CD14-positive monocyte (primary cell): ENCODE data around the gene DNAH3. TPM values are rescaled to one million over a fixed set of nuclear protein-coding genes. Genes with fewer than 3 reads are reported as not detected.

Experiments
- DNase-seq, 3 donors: peaks; one replicate each; pipeline ENCODE4 v3.0.0-alpha.2; 2011 to 2022
- H2AFZ ChIP-seq: 2 replicates; pipeline ENCODE4 v1.6.0; 2012; ENCODE audit warnings: mild to moderate bottlenecking, low read depth, low read length, inconsistent platforms; ENCODE audit not compliant: insufficient read depth, poor library complexity, severe bottlenecking
- H3K27ac ChIP-seq, 2 donors: 1 replicate in 1 of 2; 2 replicates in 1 of 2; pipeline ENCODE4 v1.5.1; 2012 to 2013; ENCODE audit warnings: low read length in 2 of 2, control low read depth in 1 of 2, inconsistent platforms in 1 of 2, low read depth in 1 of 2, mild to moderate bottlenecking in 1 of 2
- H3K27me3 ChIP-seq, 2 donors: one replicate each; pipeline versions ENCODE4 v1.6.0 to v1.6.1; 2011 to 2013; ENCODE audit warnings: low read length in 2 of 2; ENCODE audit not compliant: control insufficient read depth in 2 of 2, insufficient read depth in 2 of 2
- H3K36me3 ChIP-seq, 2 donors: replicated peaks in 1 of 2; 1 replicate in 1 of 2; 2 replicates in 1 of 2; pipeline versions ENCODE4 v1.5.1 to v1.6.1; 2012 to 2013; ENCODE audit warnings: low read length in 2 of 2, control low read depth in 1 of 2, inconsistent platforms in 1 of 2, mild to moderate bottlenecking in 1 of 2; ENCODE audit not compliant: insufficient read depth in 2 of 2, control insufficient read depth in 1 of 2
- H3K4me1 ChIP-seq, 2 donors: 1 replicate in 1 of 2; 2 replicates in 1 of 2; pipeline versions ENCODE4 v1.5.1 to v1.6.1; 2012 to 2013; ENCODE audit warnings: low read length in 2 of 2, control low read depth in 1 of 2, inconsistent platforms in 1 of 2, mild to moderate bottlenecking in 1 of 2, moderate library complexity in 1 of 2; ENCODE audit not compliant: insufficient read depth in 2 of 2, control insufficient read depth in 1 of 2
- H3K4me2 ChIP-seq: replicated peaks from 2 replicates; pipeline ENCODE3; 2012; ENCODE audit warnings: low read length, moderate library complexity, mild to moderate bottlenecking; ENCODE audit not compliant: poor library complexity, severe bottlenecking; ENCODE audit errors: extremely low read depth
- H3K4me3 ChIP-seq, 3 experiments: fragments of 200-600 bp in 1 of 3; sonication (generic) in 1 of 3; replicated peaks in 1 of 3; 1 replicate in 2 of 3; 2 replicates in 1 of 3; pipeline ENCODE4 v1.5.1; 2011 to 2013; ENCODE audit warnings: low read length in 3 of 3, mild to moderate bottlenecking in 3 of 3, control low read depth in 2 of 3, low read depth in 2 of 3, inconsistent platforms in 1 of 3, moderate library complexity in 1 of 3
- H3K79me2 ChIP-seq: 2 replicates; pipeline ENCODE4 v1.6.0; 2012; ENCODE audit warnings: mild to moderate bottlenecking, control low read depth, inconsistent platforms, low read length, moderate library complexity; ENCODE audit not compliant: insufficient read depth
- H3K9ac ChIP-seq: 2 replicates; pipeline ENCODE4 v1.6.0; 2017; ENCODE audit warnings: low read length, mild to moderate bottlenecking; ENCODE audit not compliant: insufficient read depth, poor library complexity, severe bottlenecking
- H3K9me3 ChIP-seq, 2 donors: replicated peaks in 1 of 2; 1 replicate in 1 of 2; 2 replicates in 1 of 2; pipeline versions ENCODE4 v1.5.1 to v1.6.1; 2012 to 2013; ENCODE audit warnings: low read length in 2 of 2, control low read depth in 1 of 2; ENCODE audit not compliant: control insufficient read depth in 1 of 2, insufficient read depth in 1 of 2
- H4K20me1 ChIP-seq: 2 replicates; pipeline ENCODE4 v1.6.0; 2012; ENCODE audit warnings: mild to moderate bottlenecking, low read length, control low read depth, moderate library complexity; ENCODE audit not compliant: insufficient read depth
- H3K27ac Mint-ChIP-seq, 7 donors: one replicate each; pipeline ENCODE4 v1.8.0; 2020; ENCODE audit warnings: mild to moderate bottlenecking in 7 of 7, mixed read lengths in 7 of 7, moderate library complexity in 6 of 7, inconsistent platforms in 2 of 7
- H3K27me3 Mint-ChIP-seq, 3 donors: one replicate each; pipeline ENCODE4 v1.8.0; 2021 to 2022; ENCODE audit warnings: low read depth in 3 of 3, mild to moderate bottlenecking in 3 of 3, mixed read lengths in 3 of 3, moderate library complexity in 3 of 3, inconsistent platforms in 1 of 3
- H3K36me3 Mint-ChIP-seq, 2 donors: one replicate each; pipeline ENCODE4 v1.8.0; 2020; ENCODE audit warnings: mixed read lengths in 2 of 2, inconsistent platforms in 1 of 2, mild to moderate bottlenecking in 1 of 2
- H3K4me1 Mint-ChIP-seq: one replicate; pipeline ENCODE4 v1.8.0; 2020; ENCODE audit warnings: mild to moderate bottlenecking, mixed read lengths
- H3K4me3 Mint-ChIP-seq, 2 donors: one replicate each; pipeline ENCODE4 v1.8.0; 2020; ENCODE audit warnings: mild to moderate bottlenecking in 2 of 2, mixed read lengths in 2 of 2, moderate library complexity in 1 of 2
- H3K9me3 Mint-ChIP-seq, 7 donors: one replicate each; pipeline ENCODE4 v1.8.0; 2020 to 2022; ENCODE audit warnings: mixed read lengths in 7 of 7, mild to moderate bottlenecking in 6 of 7, moderate library complexity in 6 of 7, inconsistent platforms in 2 of 7
- CTCF ChIP-seq: fragments of 200-600 bp; IDR thresholded peaks from one replicate; pipeline ENCODE4 v1.8.0; 2022; ENCODE audit warnings: antibody characterized with exemption, mild to moderate bottlenecking
- WGBS: methylation state at CpG from one replicate; pipeline ENCODE4 v1.1.5; 2013; ENCODE audit warnings: missing lambda C conversion rate; ENCODE audit not compliant: insufficient coverage; 5-methylcytosine and 5-hydroxymethylcytosine counted together
- intact Hi-C, 2 donors: fragments of 100-400 bp; cut with micrococcal nuclease; formaldehyde crosslinking; loops; one replicate each; pipeline versions ENCODE4 v1.15.0 to v1.15.1; 2023
- polyA plus RNA-seq, 3 donors: library from polyadenylated mRNA; depleted of rRNA in 1 of 3; unstranded in 2 of 3; stranded (reverse) in 1 of 3; fragments of 300-500 nt in 2 of 3; fragments of >200 nt in 1 of 3; fragmentation: Illumina TruSeq in 2 of 3; gene quantifications; 1 replicate in 2 of 3; 2 replicates in 1 of 3; pipeline ENCODE4 v1.2.3, GENCODE V29; 2012 to 2021

Gene DNAH3
- polyA plus RNA-seq, 3 donors: not detected

- Mint-ChIP-seq H3K36me3 (no peaks in the 10 kb centered on the region), H3K27me3 (peaks cover 10 to 13% (median 11%) of the 10 kb centered on the region in 3 donors), H3K4me3 (peak overlapping the region in 1 of 2 donors; percentile 26), H3K27ac (no peak overlapping the region), H3K9me3 (peaks cover 0 to 17% (median 7%) of the 10 kb centered on the region in 7 donors), H3K4me1 (peaks cover 6% of the 10 kb centered on the region)
- no peak overlapping the region for H2AFZ ChIP-seq
- WGBS: 90% methylated on average over 3 of the region's 5 CpGs
- peaks cover 0 to 5% of the 10 kb centered on the region in 2 donors for H3K9me3 ChIP-seq
- no peak overlapping the region for H3K27ac ChIP-seq
- no peaks in the 10 kb centered on the region for H3K79me2 ChIP-seq
- no peak for DNase-seq
- no peak for TF ChIP-seq CTCF
- H3K4me2 ChIP-seq: no peak overlapping the region
- no peak overlapping the region for H3K4me3 ChIP-seq
- intact Hi-C loops: loop anchor here (5.0 to 10.0 kb wide), 3 partner anchors 363 to 1488 kb away; no protein-coding TSS in a partner anchor
- no peak overlapping the region for H3K9ac ChIP-seq
- peaks cover 0 to 2% of the 10 kb centered on the region in 2 donors for H3K27me3 ChIP-seq
- H4K20me1 ChIP-seq: no peaks in the 10 kb centered on the region
- H3K4me1 ChIP-seq: peaks cover 4 to 5% of the 10 kb centered on the region in 2 donors
- no peaks in the 10 kb centered on the region for H3K36me3 ChIP-seq
These were observed 38.7 kb upstream of the DNAH3 start for GRCh38 chr16:21189311-21189710.

GRCh38 chr16:21186326-21186691, 35.7 kb upstream of the DNAH3 start:
- H4K20me1 ChIP-seq: no peaks in the 10 kb centered on the region
- intact Hi-C loops: loop anchor here (5.0 to 10.0 kb wide), 3 partner anchors 366 to 1491 kb away; no protein-coding TSS in a partner anchor
- WGBS: 75% methylated on average over 1 of the region's 4 CpGs

More at GRCh38 chr16:21186326-21186691, 35.7 kb upstream of the DNAH3 start:
- no peak for TF ChIP-seq CTCF
- peaks cover 0 to 2% of the 10 kb centered on the region in 2 donors for H3K27me3 ChIP-seq
- Mint-ChIP-seq H3K4me1 (peaks cover 6% of the 10 kb centered on the region), H3K27me3 (peaks cover 2 to 8% (median 8%) of the 10 kb centered on the region in 3 donors), H3K36me3 (peaks cover 10 to 13% of the 10 kb centered on the region in 2 donors), H3K4me3 (no peak overlapping the region), H3K9me3 (peaks cover 0 to 19% (median 12%) of the 10 kb centered on the region in 7 donors), H3K27ac (peak overlapping the region in 1 of 7 donors; percentile 43)
- no peaks in the 10 kb centered on the region for H3K9me3 ChIP-seq
- H2AFZ ChIP-seq: no peak overlapping the region
- no peaks in the 10 kb centered on the region for H3K79me2 ChIP-seq
- H3K9ac ChIP-seq: no peak overlapping the region
- no peak overlapping the region for H3K4me2 ChIP-seq
- no peak overlapping the region for H3K27ac ChIP-seq
- H3K4me3 ChIP-seq: no peak overlapping the region
- DNase-seq: no peak
- H3K36me3 ChIP-seq: peaks cover 7 to 13% of the 10 kb centered on the region in 2 donors
- H3K4me1 ChIP-seq: peaks cover 4 to 5% of the 10 kb centered on the region in 2 donors
